Stomach (tissue), 9 donors: ENCODE measurements around the gene CFAP74. TPM values are rescaled to one million over a fixed set of nuclear protein-coding genes. Genes with fewer than 3 reads are reported as not detected.

ENCODE experiments used
- DNase-seq, 2 donors: peaks; one replicate each; pipeline versions ENCODE4 v3.0.0 to v3.0.0-alpha.2; 2013 to 2019
- H3K27ac ChIP-seq, 5 donors: fragments of 200-600 bp in 4 of 5; sonication (generic) in 4 of 5; one replicate each; pipeline ENCODE4 v1.5.1; 2013 to 2019; ENCODE audit warnings: mild to moderate bottlenecking in 1 of 5, moderate library complexity in 1 of 5
- H3K27me3 ChIP-seq, 3 donors: fragments of 200-600 bp; sonication (generic); one replicate each; pipeline ENCODE4 v1.5.1; 2017 to 2019; ENCODE audit warnings: mixed run types in 1 of 3
- H3K36me3 ChIP-seq, 4 donors: fragments of 200-600 bp; sonication (generic); 1 replicate in 3 of 4; 2 replicates in 1 of 4; pipeline ENCODE4 v1.5.1; 2016 to 2019
- H3K4me1 ChIP-seq, 4 donors: fragments of 200-600 bp; sonication (generic); one replicate each; pipeline ENCODE4 v1.5.1; 2016 to 2019
- H3K4me3 ChIP-seq, 4 donors: fragments of 200-600 bp; sonication (generic) in 3 of 4; one replicate each; pipeline ENCODE4 v1.5.1; 2016 to 2019; ENCODE audit warnings: mild to moderate bottlenecking in 1 of 4
- H3K9me3 ChIP-seq, 4 donors: fragments of 200-600 bp; sonication (generic); one replicate each; pipeline ENCODE4 v1.5.1; 2016 to 2019
- CTCF ChIP-seq, 7 experiments: fragments of 450-650 bp in 4 of 7; fragments of 200-600 bp in 3 of 7; sonication (generic) in 3 of 7; IDR thresholded peaks; one replicate each; pipeline ENCODE4 v1.5.1; 2016 to 2019; ENCODE audit warnings: antibody characterized with exemption in 7 of 7, control low read depth in 2 of 7, mild to moderate bottlenecking in 1 of 7
- EP300 ChIP-seq: sonication (generic); formaldehyde crosslinking; IDR thresholded peaks from one replicate; pipeline ENCODE4 v1.6.1; 2017; ENCODE audit warnings: antibody characterized with exemption
- POLR2A ChIP-seq, 4 donors: fragments of 450-650 bp; IDR thresholded peaks; one replicate each; pipeline ENCODE4 v1.6.1; 2016; ENCODE audit warnings: antibody characterized with exemption in 4 of 4, control low read depth in 2 of 4, mild to moderate bottlenecking in 1 of 4, moderate library complexity in 1 of 4
- POLR2AphosphoS5 ChIP-seq, 3 donors: sonication (generic); formaldehyde crosslinking; IDR thresholded peaks; one replicate each; pipeline ENCODE4 v1.6.1; 2016; ENCODE audit warnings: antibody characterized with exemption in 3 of 3
- WGBS, 5 donors: extraction: QIAGEN DNeasy Blood & Tissue Kit in 3 of 5; methylation state at CpG; one replicate each; pipeline versions ENCODE4 v1.1.5 to v1.1.7; 2013 to 2018; 5-methylcytosine and 5-hydroxymethylcytosine counted together
- intact Hi-C: fragments of 100-400 bp; cut with DNase I; formaldehyde crosslinking; loops from one replicate; pipeline ENCODE4 v1.15.1; 2023; ENCODE audit warnings: low total_unique reads
- polyA plus RNA-seq, 3 donors: library from polyadenylated mRNA; stranded (reverse); fragments of 200-250 nt; gene quantifications; one replicate each; pipeline ENCODE4 v1.2.3, GENCODE V29; 2013
- total RNA-seq, 5 donors: library from RNA; depleted of rRNA; stranded (reverse); fragments of >200 nt; gene quantifications; one replicate each; pipeline versions ENCODE4 v1.1.0 to v1.2.3, GENCODE V29; 2014 to 2016
- donor health status: healthy with polysubstance abuse.
- donor health status: Bipolar disorder and iron deficiency.
- donor health status: healthy.

CFAP74 gene
- total and polyA plus RNA-seq, 8 donors, result under 0.01 TPM; not detected in 7

DNA sequence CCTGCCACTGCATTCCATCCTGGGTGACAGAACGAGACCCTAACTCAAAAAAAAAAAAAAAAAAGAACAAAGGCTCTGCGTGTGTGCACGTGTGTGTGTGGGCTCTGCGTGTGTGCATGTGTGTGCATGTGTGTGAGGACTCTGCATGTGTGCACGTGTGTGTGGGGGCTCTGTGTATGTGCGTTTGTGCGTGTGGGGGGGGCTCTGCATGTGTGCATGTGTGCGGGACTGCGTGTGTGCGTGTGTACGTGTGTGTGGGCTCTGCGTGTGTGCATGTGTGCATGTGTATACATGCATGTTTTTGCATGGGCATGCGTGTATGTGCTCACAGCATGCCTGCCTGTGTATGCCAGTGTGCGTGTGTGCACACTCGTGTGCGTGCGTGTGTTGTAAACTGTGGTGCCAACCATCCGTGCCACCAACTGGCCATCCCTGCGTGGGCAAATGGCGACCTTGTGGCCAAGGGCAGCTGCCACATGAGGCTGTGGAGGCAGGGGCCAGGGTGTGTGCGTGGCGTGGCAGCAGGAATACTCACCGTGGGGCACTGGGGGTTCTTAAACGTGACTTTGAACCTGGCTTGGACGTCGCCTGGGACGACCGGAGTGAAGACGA lies 57.7 kb downstream of the CFAP74 start:
- 85 to 91% (median 88%) methylated on average over 27 to 29 of the region's 29 CpGs for WGBS, 5 donors
- Histone ChIP-seq H3K27me3 (peaks cover 0 to 35% (median 12%) of the 10 kb centered on the region in 3 donors), H3K4me1 (peaks cover 8 to 24% (median 21%) of the 10 kb centered on the region in 4 donors), H3K36me3 (no peaks in the 10 kb centered on the region), H3K4me3 (no peak overlapping the region), H3K27ac (no peak overlapping the region), H3K9me3 (no peaks in the 10 kb centered on the region)
- DNase-seq, result no peak
- TF ChIP-seq POLR2AphosphoS5 (IDR thresholded peaks at IDR 0.05) (no peak), POLR2A (IDR thresholded peaks at IDR 0.05) (no peak), EP300 (no peak), CTCF (IDR thresholded peaks at IDR 0.05) (no peak)
- intact Hi-C loops, result loop anchor here (5.0 kb wide), 1 partner anchor 106 kb away; the partner anchor contains the start of gene PRKCZ

DNA sequence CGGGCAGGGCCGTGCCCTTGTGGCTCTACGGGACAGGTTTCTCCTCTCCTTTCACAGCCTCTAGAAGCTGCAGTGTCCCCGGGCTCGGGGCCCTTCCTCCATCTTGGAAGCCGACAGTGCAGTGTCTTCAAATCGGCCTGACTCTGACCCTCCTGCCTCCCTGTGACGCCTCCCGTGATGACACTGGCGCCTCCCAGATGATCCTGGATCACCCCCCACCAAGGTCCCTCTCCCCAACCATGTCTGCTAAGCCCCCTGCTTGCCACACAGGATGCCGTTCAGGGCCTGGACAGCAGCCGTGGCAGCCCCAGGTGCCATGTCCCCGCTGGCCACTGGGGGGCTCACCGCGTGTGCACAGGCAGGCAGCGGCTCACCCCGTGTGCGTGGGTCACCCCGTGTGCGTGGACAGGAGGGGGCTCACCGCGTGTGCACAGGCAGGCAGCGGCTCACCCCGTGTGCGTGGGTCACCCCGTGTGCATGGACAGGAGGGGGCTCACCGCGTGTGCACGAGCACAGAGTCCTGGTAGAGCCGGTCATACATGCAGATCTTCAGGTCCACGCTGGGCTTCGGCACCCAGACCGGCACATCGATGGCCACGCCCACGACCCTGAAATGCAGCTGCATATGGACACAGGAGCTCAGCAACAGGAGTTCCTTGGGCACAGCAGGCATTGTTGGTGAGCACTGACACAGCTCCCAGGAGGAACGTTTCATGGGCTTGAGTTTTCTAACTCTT lies 59.6 kb downstream of the CFAP74 start:
- no peaks in the 10 kb centered on the region for H3K36me3 ChIP-seq
- no peak overlapping the region for H3K27ac ChIP-seq
- peak overlapping the region in 2 of 4 donors; percentile 20 to 26 for H3K4me3 ChIP-seq
- DNase-seq, result peak; percentile 64 to 82
- no peak for TF ChIP-seq POLR2A (IDR thresholded peaks at IDR 0.05)
- TF ChIP-seq CTCF (IDR thresholded peaks at IDR 0.05), result peak in 5 of 7 experiments; percentile 80 to 93 (median 91)
- intact Hi-C loops, result no loop called here
- 7 to 25% (median 16%) methylated on average over 13 to 37 of the region's 37 CpGs for WGBS, 5 donors
- H3K4me1 ChIP-seq, result peaks cover 8 to 24% (median 21%) of the 10 kb centered on the region in 4 donors
- peaks cover 0 to 49% (median 12%) of the 10 kb centered on the region in 3 donors for H3K27me3 ChIP-seq
- H3K9me3 ChIP-seq, result no peaks in the 10 kb centered on the region

- peak in 1 of 2 donors; percentile 63 for DNase-seq
- Histone ChIP-seq H3K4me3 (no peak overlapping the region), H3K36me3 (no peaks in the 10 kb centered on the region), H3K4me1 (peaks cover 8 to 24% (median 21%) of the 10 kb centered on the region in 4 donors), H3K27ac (no peak overlapping the region), H3K9me3 (no peaks in the 10 kb centered on the region), H3K27me3 (peaks cover 0 to 54% (median 12%) of the 10 kb centered on the region in 3 donors)
- 67 to 77% (median 71%) methylated on average over 26 to 45 of the region's 45 CpGs for WGBS, 5 donors
- intact Hi-C loops, result no loop called here
- TF ChIP-seq CTCF (IDR thresholded peaks at IDR 0.05) (no peak), POLR2A (IDR thresholded peaks at IDR 0.05) (no peak)
Observed at GRCh38 chr1:1942753-1943656, 60.6 kb downstream of the CFAP74 start.
